HEK293 (cell line): Measurements from ENCODE around the gene GPR3.
A peak's percentile ranks its signal among the peaks of the same experiment; 100 is the strongest.

Experiments used
- CTCF ChIA-PET: fragments of 350-600 bp; formaldehyde crosslinking; extraction: SDS; loops from one replicate; lab custom pipeline; 2021; ENCODE audit warnings: antibody characterized with exemption; lab: Yijun Ruan, JAX
- POLR2A ChIA-PET: fragments of 300-600 bp; formaldehyde crosslinking; extraction: SDS; loops from one replicate; lab custom pipeline; 2020; ENCODE audit warnings: antibody characterized with exemption, inconsistent platforms; lab: Yijun Ruan, JAX
- H3K27ac ChIP-seq: fragments of 200-500 bp; sonication (Bioruptor generic); 2 replicates; pipeline ENCODE4 v1.5.1; 2014; ENCODE audit warnings: low read depth, low read length, control low read depth, inconsistent platforms; ENCODE audit errors: extremely low read depth
- H3K36me3 ChIP-seq, 2 experiments: fragments of 200-500 bp in 1 of 2; sonication (Bioruptor generic) in 1 of 2; 1 replicate in 1 of 2; 2 replicates in 1 of 2; pipeline ENCODE4 v1.5.1; 2014 to 2017; ENCODE audit warnings: inconsistent platforms in 2 of 2, low read length in 2 of 2; ENCODE audit not compliant: control insufficient read depth in 2 of 2, insufficient read depth in 1 of 2
- H3K4me1 ChIP-seq: fragments of 200-500 bp; sonication (Bioruptor generic); 2 replicates; pipeline ENCODE4 v1.5.1; 2014; ENCODE audit warnings: mild to moderate bottlenecking, low read length, inconsistent platforms; ENCODE audit not compliant: control insufficient read depth, insufficient read depth
- H3K4me3 ChIP-seq: 2 replicates; pipeline ENCODE4 v1.5.1; 2011; ENCODE audit warnings: low read depth, mild to moderate bottlenecking, control low read depth, low read length, moderate library complexity
- H3K9me3 ChIP-seq: fragments of 200-500 bp; sonication (Bioruptor generic); 2 replicates; pipeline ENCODE4 v1.5.1; 2014; ENCODE audit warnings: low read depth, low read length, inconsistent platforms; ENCODE audit not compliant: control insufficient read depth, insufficient read depth
- KLF1 ChIP-seq: fragments of 450-650 bp; formaldehyde crosslinking; IDR thresholded peaks from 2 replicates; pipeline ENCODE4 v1.5.1; 2016; ENCODE audit warnings: missing biosample characterization, missing genetic modification characterization
- KLF16 ChIP-seq: fragments of 450-650 bp; formaldehyde crosslinking; IDR thresholded peaks from 2 replicates; pipeline ENCODE4 v1.5.1; 2017; ENCODE audit warnings: missing biosample characterization, missing genetic modification characterization
- KLF8 ChIP-seq: fragments of 450-650 bp; formaldehyde crosslinking; IDR thresholded peaks from 2 replicates; pipeline ENCODE4 v1.5.1; 2016; ENCODE audit warnings: missing biosample characterization, missing genetic modification characterization
- KLF9 ChIP-seq: fragments of 450-650 bp; formaldehyde crosslinking; IDR thresholded peaks from 2 replicates; pipeline ENCODE4 v1.5.1; 2016; ENCODE audit warnings: missing biosample characterization, missing genetic modification characterization, low read depth
- MZF1 ChIP-seq: fragments of 450-650 bp; formaldehyde crosslinking; IDR thresholded peaks from 2 replicates; pipeline ENCODE4 v1.5.1; 2017; ENCODE audit warnings: missing biosample characterization, missing genetic modification characterization, borderline replicate concordance
- RBAK ChIP-seq: fragments of 450-650 bp; formaldehyde crosslinking; IDR thresholded peaks from 2 replicates; pipeline ENCODE4 v1.5.1; 2016; ENCODE audit warnings: missing biosample characterization, missing genetic modification characterization
- SP3 ChIP-seq: fragments of 450-650 bp; formaldehyde crosslinking; IDR thresholded peaks from 2 replicates; pipeline ENCODE4 v1.5.1; 2016; ENCODE audit warnings: missing biosample characterization, missing genetic modification characterization
- ZBTB11 ChIP-seq: fragments of 450-650 bp; formaldehyde crosslinking; conservative IDR thresholded peaks from 2 replicates; pipeline ENCODE4 v1.5.1; 2016; ENCODE audit warnings: low read depth, missing biosample characterization, missing genetic modification characterization
- ZBTB48 ChIP-seq: fragments of 450-650 bp; formaldehyde crosslinking; IDR thresholded peaks from 2 replicates; pipeline ENCODE4 v1.5.1; 2016; ENCODE audit warnings: missing biosample characterization, missing genetic modification characterization
- ZFHX2 ChIP-seq: fragments of 450-650 bp; formaldehyde crosslinking; conservative IDR thresholded peaks from 2 replicates; pipeline ENCODE4 v1.5.1; 2016; ENCODE audit warnings: missing biosample characterization, missing genetic modification characterization
- ZNF16 ChIP-seq: fragments of 450-650 bp; formaldehyde crosslinking; IDR thresholded peaks from 2 replicates; pipeline ENCODE4 v1.5.1; 2016; ENCODE audit warnings: low read depth, missing biosample characterization, missing genetic modification characterization
- ZNF214 ChIP-seq: fragments of 450-650 bp; formaldehyde crosslinking; IDR thresholded peaks from 2 replicates; pipeline ENCODE4 v1.5.1; 2017; ENCODE audit warnings: missing biosample characterization, mild to moderate bottlenecking, missing genetic modification characterization, borderline replicate concordance
- ZNF239 ChIP-seq: fragments of 450-650 bp; formaldehyde crosslinking; IDR thresholded peaks from 2 replicates; pipeline ENCODE4 v1.5.1; 2016; ENCODE audit warnings: missing biosample characterization, missing genetic modification characterization
- ZNF350 ChIP-seq: fragments of 450-650 bp; formaldehyde crosslinking; IDR thresholded peaks from 2 replicates; pipeline ENCODE4 v1.5.0; 2017; ENCODE audit warnings: missing biosample characterization, mild to moderate bottlenecking, missing genetic modification characterization
- ZSCAN30 ChIP-seq: fragments of 450-650 bp; IDR thresholded peaks from 2 replicates; pipeline ENCODE4 v1.5.1; 2018; ENCODE audit warnings: missing biosample characterization, mild to moderate bottlenecking, missing genetic modification characterization, moderate library complexity

Gene GPR3

GRCh38 chr1:27380224-27380623, 12.2 kb upstream of the GPR3 start (continued):
- TF ChIP-seq ZBTB11 (tag by site-specific recombination) (no peak), ZFHX2 (tag by site-specific recombination) (peak; percentile 38; the same call in 1 of the 2 replicates), ZNF214 (tag by site-specific recombination) (no peak), RBAK (no peak)

GRCh38 chr1:27380766-27381733, 11.4 kb upstream of the GPR3 start:
- no peak overlapping the region for H3K4me3 ChIP-seq
- no peaks in the 10 kb centered on the region for H3K4me1 ChIP-seq
- no peak for TF ChIP-seq KLF16
- peak; percentile 43; the same call in 1 of the 2 replicates for TF ChIP-seq ZBTB48 (tag by site-specific recombination)
- TF ChIP-seq, all 188 proteins: peak for 1
- Histone ChIP-seq H3K9me3 (no peaks in the 10 kb centered on the region), H3K36me3 (no peaks in the 10 kb centered on the region), H3K27ac (no peak overlapping the region)
- POLR2A ChIA-PET = interaction anchor here (2.8 kb wide), 1 partner anchor 16 kb away, joined by 8 read pairs; no protein-coding TSS in a partner anchor
- CTCF ChIA-PET = interaction anchor here (0.9 to 8.9 kb wide), 5 partner anchors 12 to 97 kb away, joined by 3 to 129 read pairs (median 3); partner anchors contain the start of gene MAP3K6

- no peaks in the 10 kb centered on the region for H3K4me1 ChIP-seq
- CTCF ChIA-PET = interaction anchor here (0.6 to 8.9 kb wide), 9 partner anchors 13 to 98 kb away, joined by 3 to 129 read pairs (median 3); partner anchors contain the start of gene MAP3K6
- H3K9me3 ChIP-seq = no peaks in the 10 kb centered on the region
- POLR2A ChIA-PET = interaction anchor here (2.8 kb wide), 1 partner anchor 17 kb away, joined by 8 read pairs; no protein-coding TSS in a partner anchor
- H3K36me3 ChIP-seq = no peaks in the 10 kb centered on the region
- H3K27ac ChIP-seq = no peak overlapping the region
- no peak overlapping the region for H3K4me3 ChIP-seq
- peak; percentile 29; the same call in 1 of the 2 replicates for TF ChIP-seq KLF8 (tag by site-specific recombination)
- TF ChIP-seq ZNF350 (tag by site-specific recombination) = no peak
- TF ChIP-seq MZF1 (tag by site-specific recombination) = no peak
Measured at GRCh38 chr1:27381969-27382762, 10.3 kb upstream of the GPR3 start.

GRCh38 chr1:27383039-27383605, 9.3 kb upstream of the GPR3 start, which contains the start of gene CD164L2:
Gene CD164L2 (minus strand): TSS chr1:27383333. CDS start chr1:27383239, 94 bp downstream.
- no peak within 1 kb of the TSS for H3K27ac ChIP-seq
- H3K36me3 ChIP-seq = no peaks in the 10 kb centered on the region
- H3K9me3 ChIP-seq = no peaks in the 10 kb centered on the region
- H3K4me3 ChIP-seq = no peak within 1 kb of the TSS
- no peaks in the 10 kb centered on the region for H3K4me1 ChIP-seq
- ChIA-PET POLR2A (interaction anchor here (2.8 kb wide), 1 partner anchor 18 kb away, joined by 8 read pairs; no protein-coding TSS in a partner anchor), CTCF (interaction anchor here (0.6 to 8.9 kb wide), 5 partner anchors 9 to 83 kb away, joined by 3 to 129 read pairs (median 3); partner anchors contain the start of gene MAP3K6)
- TF ChIP-seq SP3 (tag by site-specific recombination) (peak; percentile 39; the same call in 1 of the 2 replicates), ZNF16 (tag by site-specific recombination) (no peak), KLF9 (tag by site-specific recombination) (peak; percentile 47; the same call in 1 of the 2 replicates), ZNF239 (tag by site-specific recombination) (no peak), KLF1 (tag by site-specific recombination) (peak; percentile 68), ZSCAN30 (no peak), KLF8 (tag by site-specific recombination) (peak; percentile 99)
